Testis (tissue), 3 donors: ENCODE results near the gene PRAME. TPM values are rescaled to one million over a fixed set of nuclear protein-coding genes. Genes with fewer than 3 reads are reported as not detected.

Experiments used
- DNase-seq: peaks from one replicate; pipeline ENCODE4 v3.0.0-alpha.2; 2019
- H3K27ac ChIP-seq, 2 donors: fragments of 200-600 bp; sonication (generic); one replicate each; pipeline ENCODE4 v1.5.1; 2019
- H3K27me3 ChIP-seq: fragments of 200-600 bp; sonication (generic); one replicate; pipeline ENCODE4 v1.5.1; 2019
- H3K36me3 ChIP-seq: fragments of 200-600 bp; sonication (generic); one replicate; pipeline ENCODE4 v1.5.1; 2017; ENCODE audit warnings: low read depth; ENCODE audit errors: missing control alignments
- H3K4me1 ChIP-seq: fragments of 200-600 bp; sonication (generic); one replicate; pipeline ENCODE4 v1.5.1; 2019
- H3K4me3 ChIP-seq, 2 donors: fragments of 200-600 bp; sonication (generic); one replicate each; pipeline ENCODE4 v1.5.1; 2017 to 2019
- H3K9me3 ChIP-seq: fragments of 200-600 bp; sonication (generic); one replicate; pipeline ENCODE4 v1.5.1; 2017
- POLR2A ChIP-seq: fragments of 450-650 bp; IDR thresholded peaks from one replicate; pipeline ENCODE4 v1.6.1; 2017; ENCODE audit warnings: antibody characterized with exemption, mild to moderate bottlenecking, moderate library complexity
- WGBS, 2 donors: methylation state at CpG; one replicate each; pipeline ENCODE4 v1.1.5; 2018; 5-methylcytosine and 5-hydroxymethylcytosine counted together
- intact Hi-C: fragments of 100-400 bp; cut with DNase I; formaldehyde crosslinking; loops from one replicate; pipeline ENCODE4 v1.15.1; 2023; ENCODE audit warnings: low total_unique reads
- polyA plus RNA-seq: library from polyadenylated mRNA; stranded (reverse); fragments of 350-450 nt; fragmentation: Illumina TruSeq; extraction: RNeasy Lipid Tissue Mini Kit (QIAGEN cat#74804); gene quantifications from one replicate; pipeline ENCODE4 v1.2.3, GENCODE V29; 2014; ENCODE audit warnings: low read depth, low replicate concordance; ENCODE audit not compliant: insufficient read depth
- total RNA-seq, 2 donors: library from RNA; depleted of rRNA; stranded (reverse); fragments of >200 nt; gene quantifications; one replicate each; pipeline ENCODE4 v1.2.3, GENCODE V29; 2016
- TF ChIP-seq, protein P1 (sequence below), 3 experiments: fragments of 450-650 bp in 2 of 3; fragments of 200-600 bp in 1 of 3; sonication (generic) in 1 of 3; IDR thresholded peaks; one replicate each; pipeline ENCODE4 v1.5.1; 2016 to 2019; ENCODE audit warnings: antibody characterized with exemption in 3 of 3, mild to moderate bottlenecking in 2 of 3, moderate library complexity in 1 of 3

PRAME gene
- total and polyA plus RNA-seq, 3 donors from 2014 or later = 137 to 233 (median 197) TPM

DNA sequence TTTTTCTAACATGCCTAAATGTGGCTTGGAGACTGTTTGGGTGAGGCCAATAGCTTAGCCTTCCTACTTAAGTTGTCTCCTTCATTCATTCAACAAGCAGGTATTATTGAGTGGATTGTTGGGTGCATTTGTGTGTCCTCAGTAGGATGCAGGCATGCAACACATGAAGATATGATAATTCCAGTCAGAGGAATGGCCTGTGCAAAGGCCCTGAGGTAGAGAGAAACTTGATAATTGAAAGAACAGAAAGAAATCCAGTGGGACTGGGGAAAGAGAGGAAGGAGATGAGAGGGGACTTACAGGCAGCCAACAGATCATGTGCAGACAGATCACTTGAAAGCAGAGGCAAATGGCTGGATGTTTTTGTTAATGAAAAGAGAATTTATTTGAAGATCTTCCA, 15.3 kb upstream of the PRAME start:
- no peak overlapping the region for H3K27ac ChIP-seq
- H3K36me3 ChIP-seq = no peaks in the 10 kb centered on the region
- no peaks in the 10 kb centered on the region for H3K27me3 ChIP-seq
- no peaks in the 10 kb centered on the region for H3K4me1 ChIP-seq
- intact Hi-C loops = no loop called here
- no peak for DNase-seq
- TF ChIP-seq, protein P1, sequence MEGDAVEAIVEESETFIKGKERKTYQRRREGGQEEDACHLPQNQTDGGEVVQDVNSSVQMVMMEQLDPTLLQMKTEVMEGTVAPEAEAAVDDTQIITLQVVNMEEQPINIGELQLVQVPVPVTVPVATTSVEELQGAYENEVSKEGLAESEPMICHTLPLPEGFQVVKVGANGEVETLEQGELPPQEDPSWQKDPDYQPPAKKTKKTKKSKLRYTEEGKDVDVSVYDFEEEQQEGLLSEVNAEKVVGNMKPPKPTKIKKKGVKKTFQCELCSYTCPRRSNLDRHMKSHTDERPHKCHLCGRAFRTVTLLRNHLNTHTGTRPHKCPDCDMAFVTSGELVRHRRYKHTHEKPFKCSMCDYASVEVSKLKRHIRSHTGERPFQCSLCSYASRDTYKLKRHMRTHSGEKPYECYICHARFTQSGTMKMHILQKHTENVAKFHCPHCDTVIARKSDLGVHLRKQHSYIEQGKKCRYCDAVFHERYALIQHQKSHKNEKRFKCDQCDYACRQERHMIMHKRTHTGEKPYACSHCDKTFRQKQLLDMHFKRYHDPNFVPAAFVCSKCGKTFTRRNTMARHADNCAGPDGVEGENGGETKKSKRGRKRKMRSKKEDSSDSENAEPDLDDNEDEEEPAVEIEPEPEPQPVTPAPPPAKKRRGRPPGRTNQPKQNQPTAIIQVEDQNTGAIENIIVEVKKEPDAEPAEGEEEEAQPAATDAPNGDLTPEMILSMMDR (IDR thresholded peaks at IDR 0.05) = no peak
- no peak for TF ChIP-seq POLR2A
- H3K9me3 ChIP-seq = no peaks in the 10 kb centered on the region
- H3K4me3 ChIP-seq = no peak overlapping the region

DNA sequence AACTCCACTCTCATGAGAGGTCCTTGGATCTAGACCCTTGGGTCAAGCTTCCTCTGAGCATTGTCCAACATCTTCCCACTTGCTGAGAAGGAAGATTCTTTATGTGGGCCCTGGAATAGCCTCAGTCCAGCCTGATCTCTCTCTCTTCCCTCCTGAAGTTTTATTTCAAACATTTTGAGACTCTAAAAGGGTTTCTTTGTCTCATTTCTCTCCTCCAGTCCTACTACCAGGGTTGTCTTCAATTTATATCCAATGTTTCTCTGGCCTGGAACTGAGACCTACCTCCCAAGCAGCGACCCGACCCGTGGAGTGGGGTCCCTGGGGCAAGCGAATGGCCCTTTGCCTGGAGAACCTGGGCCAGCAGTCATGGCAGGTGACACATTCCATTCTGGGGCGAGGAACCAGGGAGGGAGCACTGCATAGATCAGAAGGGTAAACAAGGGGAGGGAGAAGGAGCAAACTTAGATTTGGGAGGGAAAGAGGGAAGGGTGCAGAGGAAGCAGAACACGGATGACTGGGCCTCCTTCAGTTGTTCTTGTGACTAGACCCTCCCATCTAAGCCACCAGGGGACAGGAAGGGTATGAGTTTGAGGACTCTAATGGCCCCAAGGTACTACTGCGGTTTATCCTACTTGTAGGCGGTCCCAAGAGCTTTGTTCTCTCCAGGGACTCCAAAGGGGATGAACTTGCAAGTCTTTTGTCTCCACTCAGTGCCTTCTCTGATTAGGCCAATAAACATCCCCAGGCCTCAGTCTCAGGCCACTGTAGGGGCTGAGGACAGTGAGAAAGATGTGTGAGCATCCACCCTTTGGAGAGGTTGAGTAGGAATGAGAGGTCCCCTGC, 14.2 kb upstream of the PRAME start:
- no peaks in the 10 kb centered on the region for H3K4me1 ChIP-seq
- 83 to 88% methylated on average over 8 of the region's 8 CpGs for WGBS, 2 donors

DNA sequence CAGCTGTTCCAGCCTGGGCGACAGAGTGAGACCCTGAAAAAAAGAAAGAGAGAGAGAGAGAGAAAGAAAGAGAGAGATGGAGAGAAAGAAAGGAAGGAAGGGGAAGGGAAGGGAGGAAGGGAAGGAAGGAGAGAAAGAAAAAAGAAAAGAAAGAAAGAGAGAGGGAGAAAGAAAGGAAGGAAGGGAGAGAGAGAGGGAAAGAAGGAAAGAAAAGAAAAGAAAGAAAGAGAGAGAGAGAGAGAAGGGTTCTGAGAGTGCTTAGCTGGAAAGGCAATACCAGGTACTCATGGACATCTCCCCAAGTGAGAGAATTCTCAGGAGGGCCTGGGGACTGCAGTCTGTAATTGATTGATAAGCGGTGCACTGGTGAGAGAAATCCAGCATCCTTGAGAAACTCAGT, 12.8 kb upstream of the PRAME start:
- Histone ChIP-seq H3K36me3 (no peaks in the 10 kb centered on the region), H3K4me3 (no peak overlapping the region), H3K9me3 (no peaks in the 10 kb centered on the region), H3K27ac (no peak overlapping the region), H3K4me1 (no peaks in the 10 kb centered on the region), H3K27me3 (no peaks in the 10 kb centered on the region)
- WGBS, 2 donors = 87 to 97% methylated on average over 2 of the region's 2 CpGs
- intact Hi-C loops = no loop called here
- no peak for TF ChIP-seq POLR2A
- TF ChIP-seq, protein P1 (IDR thresholded peaks at IDR 0.05) = no peak
- no peak for DNase-seq

More for the DNA sequence above, 14.2 kb upstream of the PRAME start:
- Histone ChIP-seq H3K9me3 (no peaks in the 10 kb centered on the region), H3K27me3 (no peaks in the 10 kb centered on the region), H3K27ac (no peak overlapping the region), H3K36me3 (no peaks in the 10 kb centered on the region), H3K4me3 (no peak overlapping the region)
- intact Hi-C loops = no loop called here
- DNase-seq = no peak
- no peak for TF ChIP-seq POLR2A
- TF ChIP-seq, protein P1 (IDR thresholded peaks at IDR 0.05) = no peak

DNA sequence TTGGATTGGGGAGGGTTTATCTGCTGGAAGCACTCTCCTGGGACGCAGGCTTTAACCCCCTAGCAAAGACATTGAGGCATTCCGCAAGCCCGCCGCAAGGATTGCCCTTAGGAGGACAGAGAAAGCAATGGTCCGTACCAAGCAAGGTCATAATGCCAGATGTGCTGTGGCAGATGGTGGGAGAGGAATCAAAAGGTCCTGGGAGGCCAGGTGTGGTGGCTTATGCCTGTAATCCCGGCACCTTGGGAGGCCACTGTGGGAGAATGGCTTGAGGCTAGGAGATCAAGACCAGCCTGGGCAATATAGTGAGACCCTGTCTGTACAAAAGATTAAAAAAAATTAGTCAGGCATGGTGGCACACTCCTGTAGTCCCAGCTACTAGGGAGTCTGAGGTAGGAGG, 12.4 kb upstream of the PRAME start:
- Histone ChIP-seq H3K4me1 (no peaks in the 10 kb centered on the region), H3K27ac (no peak overlapping the region), H3K9me3 (no peaks in the 10 kb centered on the region), H3K27me3 (no peaks in the 10 kb centered on the region), H3K4me3 (no peak overlapping the region), H3K36me3 (no peaks in the 10 kb centered on the region)
- intact Hi-C loops = no loop called here
- 81 to 84% methylated on average over 6 of the region's 6 CpGs for WGBS, 2 donors
- DNase-seq = no peak
- TF ChIP-seq, protein P1 (IDR thresholded peaks at IDR 0.05) = no peak
- no peak for TF ChIP-seq POLR2A

DNA sequence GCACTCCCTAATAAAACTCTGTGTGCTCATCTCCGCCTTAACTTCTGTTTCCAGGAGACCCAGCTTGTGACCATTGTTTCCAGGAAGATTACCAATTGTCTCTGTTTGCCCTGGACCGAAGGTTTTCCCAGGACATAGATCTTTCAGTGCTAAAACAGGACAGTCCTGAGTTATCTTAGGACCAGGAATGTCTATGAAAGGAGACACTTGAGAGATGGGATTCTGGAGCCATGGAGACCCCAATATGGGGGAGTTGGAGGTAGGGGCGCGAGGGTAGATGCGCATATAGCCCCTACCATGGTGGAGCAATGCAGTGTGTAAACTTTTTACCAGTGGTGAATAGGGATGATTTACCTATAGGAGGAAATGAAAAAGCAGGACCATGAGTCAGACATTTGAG, 10.2 kb upstream of the PRAME start:
- no peak for DNase-seq
- no peaks in the 10 kb centered on the region for H3K36me3 ChIP-seq
- H3K4me1 ChIP-seq = no peaks in the 10 kb centered on the region
- H3K27ac ChIP-seq = no peak overlapping the region
- no peaks in the 10 kb centered on the region for H3K27me3 ChIP-seq
- WGBS, 2 donors = 87 to 88% methylated on average over 5 of the region's 5 CpGs
- no peak overlapping the region for H3K4me3 ChIP-seq
- TF ChIP-seq, protein P1 (IDR thresholded peaks at IDR 0.05) = no peak
- TF ChIP-seq POLR2A = no peak
- intact Hi-C loops = no loop called here
- H3K9me3 ChIP-seq = no peaks in the 10 kb centered on the region
